OCI-LY3 (cell line): ENCODE results near the gene FAM89A.
"Not testable (repeated sequence)": the region's sequence is repeated elsewhere in the genome, so short reads cannot be mapped to it uniquely, and the experiment has no call there.

ENCODE experiments used
- H2AFZ ChIP-seq: fragments of 200-600, 300-600 bp; shearing (Covaris generic); 2 replicates; pipeline ENCODE4 v1.6.0; 2014; ENCODE audit warnings: antibody characterized with exemption, low read depth, low read length
- H3K27ac ChIP-seq: fragments of 200-600, 300-600 bp; sonication (generic); 2 replicates; pipeline ENCODE4 v1.5.1; 2014; ENCODE audit warnings: mild to moderate bottlenecking, low read length, moderate library complexity, mixed read lengths
- H3K27me3 ChIP-seq: fragments of 200-600, 300-600 bp; sonication (generic); 2 replicates; pipeline ENCODE4 v1.6.1; 2014; ENCODE audit warnings: low read depth, low read length, mixed read lengths
- H3K36me3 ChIP-seq: fragments of 200-600, 300-600 bp; sonication (generic); replicated peaks from 2 replicates; pipeline ENCODE3; 2014; ENCODE audit warnings: low read depth, low read length, mixed read lengths
- H3K4me1 ChIP-seq: fragments of 300-600, 200-600 bp; sonication (generic); 2 replicates; pipeline ENCODE4 v1.6.1; 2014; ENCODE audit warnings: low read length, mixed read lengths
- H3K4me2 ChIP-seq: fragments of 200-600, 300-600 bp; sonication (generic); 2 replicates; pipeline ENCODE4 v1.6.1; 2014; ENCODE audit warnings: low read length, mixed read lengths
- H3K4me3 ChIP-seq: fragments of 300-600, 200-600 bp; sonication (generic); 2 replicates; pipeline ENCODE4 v1.5.1; 2014; ENCODE audit warnings: antibody characterized with exemption, mild to moderate bottlenecking, low read length, moderate library complexity
- H3K79me2 ChIP-seq: fragments of 300-600, 200-600 bp; shearing (Covaris generic); 2 replicates; pipeline ENCODE4 v1.6.1; 2014; ENCODE audit warnings: mild to moderate bottlenecking, low read length, mixed read lengths
- H3K9ac ChIP-seq: fragments of 300-600, 200-600 bp; shearing (Covaris generic); 2 replicates; pipeline ENCODE4 v1.6.0; 2014; ENCODE audit warnings: mild to moderate bottlenecking, low read length, moderate library complexity
- H3K9me3 ChIP-seq: fragments of 200-600, 300-600 bp; shearing (Covaris generic); 2 replicates; pipeline ENCODE4 v1.6.1; 2014; ENCODE audit warnings: low read length, mixed read lengths; ENCODE audit not compliant: insufficient read depth
- H4K20me1 ChIP-seq: fragments of 200-600, 300-600 bp; sonication (generic); 2 replicates; pipeline ENCODE4 v1.6.1; 2016; ENCODE audit warnings: low read length, mixed read lengths; ENCODE audit not compliant: insufficient read depth
- EZH2phosphoT487 ChIP-seq: fragments of 200-600 bp; shearing (Covaris generic); IDR thresholded peaks from 2 replicates; pipeline ENCODE4 v1.6.1; 2018; ENCODE audit warnings: antibody characterized with exemption, mixed run types, low read depth
- TF ChIP-seq, protein P1 (sequence below): fragments of 200-600, 300-600 bp; sonication (generic); IDR thresholded peaks from 2 replicates; pipeline ENCODE4 v1.5.1; 2014; ENCODE audit warnings: antibody characterized with exemption, low read length, low read depth

Gene FAM89A

DNA sequence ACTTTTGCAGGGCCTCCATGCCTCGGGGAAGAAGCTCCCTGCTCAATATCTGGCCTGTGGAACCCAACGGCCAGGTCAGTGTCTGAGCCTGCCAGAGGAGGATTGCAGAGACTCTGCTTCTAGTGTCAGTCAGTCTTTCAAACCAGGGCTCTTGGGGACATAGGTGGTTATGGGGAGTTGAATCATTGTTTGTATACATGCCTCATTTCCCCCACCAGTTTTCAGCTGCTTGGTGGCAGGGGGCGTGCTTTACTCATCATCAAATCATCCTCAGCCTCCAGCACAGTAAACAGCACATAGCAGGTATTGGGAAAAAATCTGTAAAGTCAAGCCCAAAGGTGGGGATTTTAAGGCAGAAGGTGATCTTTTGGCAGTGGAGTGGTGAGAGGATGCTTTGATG is 17.4 kb upstream of the FAM89A start:
- Histone ChIP-seq H3K79me2 (no peaks in the 10 kb centered on the region), H3K27me3 (no peaks in the 10 kb centered on the region; the same call in 1 of the 2 replicates), H3K4me1 (peaks cover 23% of the 10 kb centered on the region), H3K4me2 (no peak overlapping the region), H2AFZ (no peak overlapping the region), H3K9ac (no peak overlapping the region), H3K9me3 (no peaks in the 10 kb centered on the region), H3K27ac (no peak overlapping the region), H3K36me3 (no peaks in the 10 kb centered on the region), H3K4me3 (no peak overlapping the region), H4K20me1 (no peaks in the 10 kb centered on the region)
- no peak for TF ChIP-seq EZH2phosphoT487
- TF ChIP-seq, protein P1, sequence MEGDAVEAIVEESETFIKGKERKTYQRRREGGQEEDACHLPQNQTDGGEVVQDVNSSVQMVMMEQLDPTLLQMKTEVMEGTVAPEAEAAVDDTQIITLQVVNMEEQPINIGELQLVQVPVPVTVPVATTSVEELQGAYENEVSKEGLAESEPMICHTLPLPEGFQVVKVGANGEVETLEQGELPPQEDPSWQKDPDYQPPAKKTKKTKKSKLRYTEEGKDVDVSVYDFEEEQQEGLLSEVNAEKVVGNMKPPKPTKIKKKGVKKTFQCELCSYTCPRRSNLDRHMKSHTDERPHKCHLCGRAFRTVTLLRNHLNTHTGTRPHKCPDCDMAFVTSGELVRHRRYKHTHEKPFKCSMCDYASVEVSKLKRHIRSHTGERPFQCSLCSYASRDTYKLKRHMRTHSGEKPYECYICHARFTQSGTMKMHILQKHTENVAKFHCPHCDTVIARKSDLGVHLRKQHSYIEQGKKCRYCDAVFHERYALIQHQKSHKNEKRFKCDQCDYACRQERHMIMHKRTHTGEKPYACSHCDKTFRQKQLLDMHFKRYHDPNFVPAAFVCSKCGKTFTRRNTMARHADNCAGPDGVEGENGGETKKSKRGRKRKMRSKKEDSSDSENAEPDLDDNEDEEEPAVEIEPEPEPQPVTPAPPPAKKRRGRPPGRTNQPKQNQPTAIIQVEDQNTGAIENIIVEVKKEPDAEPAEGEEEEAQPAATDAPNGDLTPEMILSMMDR = peak; percentile 10; the same call in 1 of the 2 replicates

- TF ChIP-seq EZH2phosphoT487 = no peak
- TF ChIP-seq, protein P1 = no peak
- no peak overlapping the region for H3K4me2 ChIP-seq
- no peaks in the 10 kb centered on the region for H3K27me3 ChIP-seq
- H3K9me3 ChIP-seq = no peaks in the 10 kb centered on the region
- H3K9ac ChIP-seq = no peak overlapping the region
- no peak overlapping the region for H2AFZ ChIP-seq
- H3K27ac ChIP-seq = no peak overlapping the region
- no peaks in the 10 kb centered on the region for H3K79me2 ChIP-seq
- peaks cover 23% of the 10 kb centered on the region for H3K4me1 ChIP-seq
- no peaks in the 10 kb centered on the region for H4K20me1 ChIP-seq
- H3K4me3 ChIP-seq = no peak overlapping the region
- H3K36me3 ChIP-seq = no peaks in the 10 kb centered on the region
Observed at GRCh38 chr1:231055271-231055670, 15.2 kb upstream of the FAM89A start.

GRCh38 chr1:231053493-231054162 is 13.6 kb upstream of the FAM89A start:
- Histone ChIP-seq H3K27me3 (0 out of 2 replicates have a peak, but pooled peaks cover 3% of the 10 kb centered on the region), H3K79me2 (no peaks in the 10 kb centered on the region), H3K9ac (0 out of 2 replicates have a peak overlapping the region, but pooled peaks have one; percentile 19), H3K4me2 (peak overlapping the region; percentile 69), H3K4me3 (peak overlapping the region; percentile 57), H3K4me1 (peaks cover 17% of the 10 kb centered on the region), H3K27ac (no peak overlapping the region), H3K9me3 (no peaks in the 10 kb centered on the region), H3K36me3 (no peaks in the 10 kb centered on the region), H2AFZ (peak overlapping the region; percentile 33), H4K20me1 (no peaks in the 10 kb centered on the region)
- TF ChIP-seq, protein P1 = no peak
- no peak for TF ChIP-seq EZH2phosphoT487

DNA sequence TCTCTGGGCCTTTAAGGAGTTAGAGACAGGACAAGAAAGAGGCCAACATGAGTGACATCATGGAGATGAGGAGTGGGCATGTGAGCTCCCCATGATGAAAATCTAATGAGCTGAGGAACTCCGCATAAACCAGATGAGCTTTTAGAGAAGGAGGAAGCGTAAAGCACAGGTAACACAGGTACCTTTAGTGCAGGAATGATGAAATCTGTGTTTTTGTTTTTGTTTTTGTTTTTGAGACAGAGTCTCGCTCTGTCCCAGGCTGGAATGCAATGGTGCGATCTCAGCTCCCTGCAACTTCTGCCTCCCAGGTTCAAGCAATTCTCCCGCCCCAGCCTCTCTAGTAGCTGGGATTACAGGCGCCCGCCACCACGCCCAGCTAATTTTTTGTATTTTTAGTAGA is 12.7 kb upstream of the FAM89A start:
- H3K4me1 ChIP-seq = peaks cover 11% of the 10 kb centered on the region
- no peak overlapping the region for H3K4me3 ChIP-seq
- H4K20me1 ChIP-seq = no peaks in the 10 kb centered on the region
- H3K4me2 ChIP-seq = no peak overlapping the region
- no peak overlapping the region for H3K9ac ChIP-seq
- no peaks in the 10 kb centered on the region for H3K9me3 ChIP-seq
- H3K79me2 ChIP-seq = no peaks in the 10 kb centered on the region
- 0 out of 2 replicates have a peak, but pooled peaks cover 3% of the 10 kb centered on the region for H3K27me3 ChIP-seq
- no peak overlapping the region for H3K27ac ChIP-seq
- H2AFZ ChIP-seq = no peak overlapping the region
- H3K36me3 ChIP-seq = no peaks in the 10 kb centered on the region
- TF ChIP-seq EZH2phosphoT487 = no peak
- TF ChIP-seq, protein P1 = no peak

DNA sequence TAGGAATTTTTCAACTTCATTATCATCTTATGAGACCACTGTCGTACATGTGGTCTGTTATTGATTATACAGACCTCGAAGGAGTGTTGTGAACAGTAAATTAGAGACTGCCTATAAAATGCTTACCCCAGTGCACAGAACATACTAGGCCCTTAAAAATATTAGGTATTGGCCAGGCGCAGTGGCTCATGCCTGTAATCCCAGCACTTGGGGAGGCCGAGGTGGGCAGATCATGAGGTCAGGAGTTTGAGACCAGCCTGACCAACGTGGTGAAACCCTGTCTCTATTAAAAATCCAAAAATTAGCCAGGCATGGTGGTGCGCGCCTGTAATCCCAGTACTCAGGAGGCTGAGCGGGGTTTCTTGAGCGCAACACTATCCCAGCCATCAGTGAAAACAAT is 10.9 kb upstream of the FAM89A start:
- not testable (repeated sequence) for H3K36me3 ChIP-seq, H2AFZ ChIP-seq, H3K4me3 ChIP-seq, H3K27ac ChIP-seq, H3K27me3 ChIP-seq, H3K79me2 ChIP-seq, H4K20me1 ChIP-seq, H3K9me3 ChIP-seq, H3K9ac ChIP-seq, H3K4me2 ChIP-seq
- H3K4me1 ChIP-seq = peaks cover 11% of the 10 kb centered on the region
